Type B pancreatic cell (in vitro differentiated cells): ENCODE results near the gene CCNY. TPM values are rescaled to one million over a fixed set of nuclear protein-coding genes. Genes with fewer than 3 reads are reported as not detected.
A peak's percentile ranks its signal among the peaks of the same experiment; 100 is the strongest.

ENCODE experiments used
- DNase-seq: peaks from one replicate; pipeline ENCODE4 v3.0.0; 2021; ENCODE audit warnings: mixed read lengths; ENCODE audit not compliant: unreplicated experiment; ENCODE audit errors: extremely low spot score
- H3K27ac Mint-ChIP-seq: 2 replicates; pipeline ENCODE4 v1.8.0; 2021; ENCODE audit warnings: mild to moderate bottlenecking, mixed read lengths
- H3K27me3 Mint-ChIP-seq: 2 replicates; pipeline ENCODE4 v1.8.0; 2021; ENCODE audit warnings: mixed read lengths
- H3K36me3 Mint-ChIP-seq: 2 replicates; pipeline ENCODE4 v1.8.0; 2021; ENCODE audit warnings: mixed read lengths
- H3K4me1 Mint-ChIP-seq: one replicate; pipeline ENCODE4 v1.8.0; 2021; ENCODE audit warnings: mixed read lengths; ENCODE audit not compliant: unreplicated experiment
- H3K4me3 Mint-ChIP-seq: 2 replicates; pipeline ENCODE4 v1.8.0; 2021; ENCODE audit warnings: mild to moderate bottlenecking, mixed read lengths
- H3K9me3 Mint-ChIP-seq: 2 replicates; pipeline ENCODE4 v1.8.0; 2021; ENCODE audit warnings: mixed read lengths
- CTCF ChIP-seq: fragments of 200-600 bp; sonication (generic); conservative IDR thresholded peaks from 2 replicates; pipeline ENCODE4 v1.5.0; 2021; ENCODE audit warnings: antibody characterized with exemption, mild to moderate bottlenecking
- total RNA-seq: library from RNA; stranded (reverse); gene quantifications from 2 replicates; pipeline ENCODE4 v1.2.1, GENCODE V29; 2021; ENCODE audit warnings: low replicate concordance

The CCNY gene
- total RNA-seq, 1 donor from 2014 or later, result 74.6 TPM

GRCh38 chr10:35546824-35547225 is 210.5 kb downstream of the CCNY start:
- H3K27me3 Mint-ChIP-seq, result no peaks in the 10 kb centered on the region
- peaks cover 24% of the 10 kb centered on the region for H3K36me3 Mint-ChIP-seq
- H3K4me3 Mint-ChIP-seq, result no peak overlapping the region
- H3K27ac Mint-ChIP-seq, result peak overlapping the region; percentile 68
- TF ChIP-seq CTCF, result no peak
- peaks cover 26% of the 10 kb centered on the region for H3K4me1 Mint-ChIP-seq
- DNase-seq, result no peak
- no peaks in the 10 kb centered on the region for H3K9me3 Mint-ChIP-seq

GRCh38 chr10:35552650-35553342 is 216.5 kb downstream of the CCNY start:
- H3K4me3 Mint-ChIP-seq, result no peak overlapping the region
- H3K9me3 Mint-ChIP-seq, result no peaks in the 10 kb centered on the region
- H3K27me3 Mint-ChIP-seq, result no peaks in the 10 kb centered on the region
- no peak overlapping the region for H3K27ac Mint-ChIP-seq
- peaks cover 22% of the 10 kb centered on the region for H3K36me3 Mint-ChIP-seq
- DNase-seq, result no peak
- TF ChIP-seq CTCF, result no peak
- peaks cover 5% of the 10 kb centered on the region for H3K4me1 Mint-ChIP-seq

GRCh38 chr10:35554036-35554435 is 217.7 kb downstream of the CCNY start:
- TF ChIP-seq CTCF, result no peak
- no peaks in the 10 kb centered on the region for H3K27me3 Mint-ChIP-seq
- H3K9me3 Mint-ChIP-seq, result no peaks in the 10 kb centered on the region
- peaks cover 5% of the 10 kb centered on the region for H3K4me1 Mint-ChIP-seq
- H3K4me3 Mint-ChIP-seq, result no peak overlapping the region
- DNase-seq, result no peak
- H3K27ac Mint-ChIP-seq, result no peak overlapping the region
- peaks cover 32% of the 10 kb centered on the region for H3K36me3 Mint-ChIP-seq

GRCh38 chr10:35554461-35555056 is 218.2 kb downstream of the CCNY start:
- H3K36me3 Mint-ChIP-seq, result peaks cover 36% of the 10 kb centered on the region

More at GRCh38 chr10:35554461-35555056, 218.2 kb downstream of the CCNY start:
- Mint-ChIP-seq H3K9me3 (no peaks in the 10 kb centered on the region), H3K4me1 (peaks cover 5% of the 10 kb centered on the region), H3K27ac (no peak overlapping the region), H3K4me3 (no peak overlapping the region), H3K27me3 (no peaks in the 10 kb centered on the region)
- no peak for TF ChIP-seq CTCF
- DNase-seq, result no peak
